GM19023 (cell line): ENCODE measurements around the gene SPATS2L.
A peak's percentile ranks its signal among the peaks of the same experiment; 100 is the strongest.

Experiments
- ATAC-seq: cut with Tn5 transposase; IDR thresholded peaks from one replicate; pipeline ENCODE4 v1.9.1; 2021; ENCODE audit warnings: mild to moderate bottlenecking, moderate library complexity; ENCODE audit not compliant: unreplicated experiment

The SPATS2L gene

GRCh38 chr2:200492656-200493055 lies 186.2 kb downstream of the SPATS2L start:
- ATAC-seq: no peak

GRCh38 chr2:200494048-200494447 lies 187.6 kb downstream of the SPATS2L start:
- no peak for ATAC-seq

- no peak for ATAC-seq
Observed at GRCh38 chr2:200496696-200497095, 190.2 kb downstream of the SPATS2L start.

- ATAC-seq: no peak
Observed at GRCh38 chr2:200498402-200499162, 192.1 kb downstream of the SPATS2L start.

GRCh38 chr2:200502196-200502595 lies 195.7 kb downstream of the SPATS2L start:
- no peak for ATAC-seq

- ATAC-seq: no peak
Observed at GRCh38 chr2:200506679-200507078, 200.2 kb downstream of the SPATS2L start.

GRCh38 chr2:200507179-200507578 lies 200.7 kb downstream of the SPATS2L start:
- ATAC-seq: no peak

GRCh38 chr2:200509235-200509611 lies 202.7 kb downstream of the SPATS2L start:
- ATAC-seq: peak; percentile 14

GRCh38 chr2:200509612-200510433 lies 203.3 kb downstream of the SPATS2L start, which contains the start of gene KCTD18:
KCTD18 (minus strand) TSS chr2:200510068; CDS start chr2:200507016, 3,052 bp downstream.
- peak; percentile 98 for ATAC-seq

- no peak for ATAC-seq
Observed at GRCh38 chr2:200515155-200515554, 208.7 kb downstream of the SPATS2L start.

- no peak for ATAC-seq
Observed at GRCh38 chr2:200523158-200523557, 216.7 kb downstream of the SPATS2L start.

GRCh38 chr2:200523604-200524003 lies 217.1 kb downstream of the SPATS2L start:
- no peak for ATAC-seq

GRCh38 chr2:200525066-200525465 lies 218.6 kb downstream of the SPATS2L start:
- no peak for ATAC-seq

- ATAC-seq: no peak
Observed at GRCh38 chr2:200525551-200525881, 219.0 kb downstream of the SPATS2L start.

GRCh38 chr2:200525882-200526651 lies 219.6 kb downstream of the SPATS2L start, which contains the start of gene SGO2:
SGO2 (plus strand) TSS chr2:200526207; CDS start chr2:200532976, 6,769 bp downstream.
- ATAC-seq: peak; percentile 100

GRCh38 chr2:200528228-200528627 lies 221.7 kb downstream of the SPATS2L start:
- no peak for ATAC-seq
